ENCODE results near the gene ZNF627.

DNA sequence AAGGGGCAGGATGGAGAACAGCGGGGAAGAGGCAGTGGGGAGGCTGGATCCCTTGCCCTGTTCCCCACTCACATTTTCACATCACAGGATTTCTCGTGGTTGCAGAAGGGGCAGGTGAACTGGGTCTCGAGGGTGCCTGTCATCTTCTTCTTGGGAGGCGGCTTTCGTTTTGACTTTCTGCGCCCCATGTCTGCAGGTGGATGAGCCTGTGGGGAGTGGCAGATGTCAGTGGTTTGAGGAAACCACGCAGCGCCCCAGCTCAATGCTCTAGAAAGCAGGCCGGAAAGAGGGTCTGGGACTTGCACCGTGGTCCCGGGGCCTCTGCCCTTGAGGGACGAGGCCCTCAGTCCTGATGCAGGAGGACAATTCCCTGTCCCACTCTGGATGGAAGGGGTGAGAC, 43.1 kb upstream of the ZNF627 start:
- no peak for TF ChIP-seq EZH2 (IDR thresholded peaks at IDR 0.05)
- no peak for TF ChIP-seq POLR2AphosphoS5 (IDR thresholded peaks at IDR 0.05; ENCODE audit: borderline replicate concordance, low read depth, low read length)
